IMR-90 (cell line): Measurements from ENCODE around the gene KRTAP10-1. TPM values are rescaled to one million over a fixed set of nuclear protein-coding genes. Genes with fewer than 3 reads are reported as not detected.

Experiments
- ATAC-seq: fragments of 200-7000 bp; cut with Tn5 transposase; 2 replicates; pipeline ENCODE4 v1.9.1; 2020; ENCODE audit warnings: low read depth, mild to moderate bottlenecking, moderate library complexity
- BruUV-seq: library from RNA; stranded (reverse); fragments of 400-500 nt; replicated peaks from 2 replicates; lab custom pipeline; 2021; lab: Mats Ljungman, UMichigan
- CTCF ChIA-PET: fragments of 300-600 bp; formaldehyde crosslinking; extraction: SDS; loops from one replicate; lab custom pipeline; 2021; ENCODE audit warnings: antibody characterized with exemption; lab: Yijun Ruan, JAX
- POLR2A ChIA-PET: fragments of 300-600 bp; sonication (Branson Sonifier 250); formaldehyde crosslinking; loops from one replicate; lab custom pipeline; 2022; ENCODE audit warnings: antibody characterized with exemption; ENCODE audit not compliant: unreplicated experiment; lab: Charles Lee
- DNase-seq: peaks from one replicate; pipeline ENCODE4 v3.0.0; 2013
- H2AFZ ChIP-seq: replicated peaks from 2 replicates; pipeline ENCODE3; 2013; ENCODE audit warnings: low read length, mild to moderate bottlenecking; ENCODE audit not compliant: poor library complexity
- H2AK5ac ChIP-seq: 2 replicates; pipeline ENCODE4 v1.6.1; 2013; ENCODE audit warnings: low read depth, low read length, inconsistent platforms
- H2AK9ac ChIP-seq: replicated peaks from 2 replicates; pipeline ENCODE3; 2013; ENCODE audit warnings: mild to moderate bottlenecking, low read depth, low read length, moderate library complexity; ENCODE audit not compliant: poor library complexity
- H2BK120ac ChIP-seq: 2 replicates; pipeline ENCODE4 v1.6.1; 2013; ENCODE audit warnings: low read depth, low read length, inconsistent platforms
- H2BK15ac ChIP-seq: 3 replicates; pipeline ENCODE4 v1.6.1; 2013; ENCODE audit warnings: low read depth, low read length, inconsistent platforms
- H2BK20ac ChIP-seq: 2 replicates; pipeline ENCODE4 v1.6.1; 2013; ENCODE audit warnings: low read depth, mild to moderate bottlenecking, inconsistent platforms, low read length, moderate library complexity
- H2BK5ac ChIP-seq: 2 replicates; pipeline ENCODE4 v1.6.1; 2013; ENCODE audit warnings: mild to moderate bottlenecking, low read depth, low read length, inconsistent platforms; ENCODE audit not compliant: poor library complexity, severe bottlenecking
- H3K14ac ChIP-seq: replicated peaks from 2 replicates; pipeline ENCODE4 v1.6.1; 2013; ENCODE audit warnings: low read depth, low read length, inconsistent platforms
- H3K18ac ChIP-seq: 2 replicates; pipeline ENCODE4 v1.6.1; 2013; ENCODE audit warnings: low read depth, low read length, control low read depth
- H3K23ac ChIP-seq: 2 replicates; pipeline ENCODE4 v1.6.1; 2013; ENCODE audit warnings: low read depth, low read length, inconsistent platforms
- H3K27ac ChIP-seq: 2 replicates; pipeline ENCODE4 v1.5.1; 2013; ENCODE audit warnings: mild to moderate bottlenecking, control low read depth, low read length; ENCODE audit not compliant: insufficient read depth
- H3K27me3 ChIP-seq: 2 replicates; pipeline ENCODE4 v1.6.1; 2013; ENCODE audit warnings: low read length; ENCODE audit not compliant: control insufficient read depth, insufficient read depth
- H3K36me3 ChIP-seq: 2 replicates; pipeline ENCODE4 v1.6.1; 2013; ENCODE audit warnings: low read length, mixed read lengths; ENCODE audit not compliant: control insufficient read depth, insufficient read depth
- H3K4ac ChIP-seq: 2 replicates; pipeline ENCODE4 v1.6.1; 2013; ENCODE audit warnings: low read depth, low read length, inconsistent platforms
- H3K4me1 ChIP-seq: 2 replicates; pipeline ENCODE4 v1.6.1; 2013; ENCODE audit warnings: low read length, mixed read lengths; ENCODE audit not compliant: control insufficient read depth, insufficient read depth
- H3K4me2 ChIP-seq: 2 replicates; pipeline ENCODE4 v1.6.1; 2013; ENCODE audit warnings: low read depth, mild to moderate bottlenecking, control low read depth, low read length, moderate library complexity
- H3K4me3 ChIP-seq: 2 replicates; pipeline ENCODE4 v1.5.1; 2013; ENCODE audit warnings: low read depth, mild to moderate bottlenecking, control low read depth, low read length, moderate library complexity; ENCODE audit not compliant: insufficient read depth
- H3K56ac ChIP-seq: 2 replicates; pipeline ENCODE4 v1.6.1; 2013; ENCODE audit warnings: low read length, inconsistent platforms; ENCODE audit not compliant: insufficient read depth; ENCODE audit errors: extremely low read depth
- H3K79me1 ChIP-seq, 2 experiments: 2 replicates each; pipeline ENCODE4 v1.6.1; 2013; ENCODE audit warnings: low read length in 2 of 2, inconsistent platforms in 1 of 2, low read depth in 1 of 2
- H3K9ac ChIP-seq: 2 replicates; pipeline ENCODE4 v1.6.1; 2013; ENCODE audit warnings: low read depth, low read length, control low read depth
- H3K9me1 ChIP-seq: 2 replicates; pipeline ENCODE4 v1.6.1; 2013; ENCODE audit warnings: low read length, inconsistent platforms; ENCODE audit not compliant: insufficient read depth
- H3K9me3 ChIP-seq: 2 replicates; pipeline ENCODE4 v1.6.1; 2013; ENCODE audit warnings: low read length; ENCODE audit not compliant: control insufficient read depth, insufficient read depth
- H4K20me1 ChIP-seq: 2 replicates; pipeline ENCODE4 v1.6.1; 2013; ENCODE audit warnings: low read length, inconsistent platforms; ENCODE audit not compliant: insufficient read depth
- H4K5ac ChIP-seq: 2 replicates; pipeline ENCODE4 v1.6.1; 2013; ENCODE audit warnings: mild to moderate bottlenecking, low read depth, low read length, control low read depth
- H4K8ac ChIP-seq, 2 experiments: 2 replicates each; pipeline ENCODE4 v1.6.1; 2013; ENCODE audit warnings: low read depth in 2 of 2, low read length in 2 of 2, control low read depth in 1 of 2, inconsistent platforms in 1 of 2
- H4K91ac ChIP-seq: 2 replicates; pipeline ENCODE4 v1.6.1; 2013; ENCODE audit warnings: low read depth, low read length, inconsistent platforms; ENCODE audit not compliant: insufficient read depth
- BHLHE40 ChIP-seq: fragments of 150-350 bp; IDR thresholded peaks from 2 replicates; pipeline ENCODE4 v1.6.1; 2016; ENCODE audit warnings: mild to moderate bottlenecking, low read depth, low read length
- CEBPB ChIP-seq: IDR thresholded peaks from 2 replicates; pipeline ENCODE4 v1.6.1; 2012; ENCODE audit warnings: low read depth, low read length, improper control_type of control experiment
- MAZ ChIP-seq: IDR thresholded peaks from 2 replicates; pipeline ENCODE4 v1.6.1; 2012; ENCODE audit warnings: low read depth, mild to moderate bottlenecking, low read length, improper control_type of control experiment, moderate library complexity, borderline replicate concordance
- MXI1 ChIP-seq: IDR thresholded peaks from 2 replicates; pipeline ENCODE4 v1.6.1; 2012; ENCODE audit warnings: low read depth, mild to moderate bottlenecking, low read length, moderate library complexity, borderline replicate concordance
- POLR2A ChIP-seq: IDR thresholded peaks from 2 replicates; pipeline ENCODE4 v1.6.1; 2012; ENCODE audit warnings: mild to moderate bottlenecking, low read depth, low read length
- RCOR1 ChIP-seq: IDR thresholded peaks from 2 replicates; pipeline ENCODE4 v1.6.1; 2012; ENCODE audit warnings: mild to moderate bottlenecking, low read length, improper control_type of control experiment; ENCODE audit not compliant: insufficient replicate concordance
- SMC3 ChIP-seq: fragments of 150-350 bp; IDR thresholded peaks from 2 replicates; pipeline ENCODE4 v1.6.1; 2016; ENCODE audit warnings: low read depth, mild to moderate bottlenecking, antibody characterized with exemption, low read length, moderate library complexity
- WGBS, 2 experiments: methylation state at CpG; one replicate each; pipeline versions ENCODE4 v1.1.5 to v1.1.7; 2013; ENCODE audit warnings: missing lambda C conversion rate in 2 of 2; ENCODE audit not compliant: insufficient read length in 1 of 2; ENCODE audit errors: extremely low coverage in 2 of 2; 5-methylcytosine and 5-hydroxymethylcytosine counted together
- dilution Hi-C: fragments of 300-500 bp; cut with HindIII; formaldehyde crosslinking; loops from one replicate; pipeline ENCODE4 v1.14.3; 2018; ENCODE audit warnings: low sequenced_read_pairs; ENCODE audit not compliant: unreplicated experiment
- in situ Hi-C: fragments of 300-500 bp; cut with MboI; formaldehyde crosslinking; loops from 3 replicates; pipeline ENCODE4 v1.14.3; 2019; ENCODE audit warnings: low sequenced_read_pairs, inconsistent platforms, mixed read lengths
- intact Hi-C: fragments of 100-400 bp; cut with micrococcal nuclease; formaldehyde crosslinking; loops from 2 replicates; pipeline ENCODE4 v1.10.0; 2022
- polyA plus RNA-seq, 3 experiments: library from polyadenylated mRNA; depleted of rRNA; stranded (reverse); fragments of >200 nt; gene quantifications; 2 replicates each; pipeline ENCODE4 v1.2.3, GENCODE V29; 2012; ENCODE audit warnings: low replicate concordance in 1 of 3
- total RNA-seq: library from RNA; depleted of rRNA; stranded (reverse); fragments of >200 nt; gene quantifications from 2 replicates; pipeline ENCODE4 v1.2.3, GENCODE V29; 2012
- TF ChIP-seq, protein P1 (sequence below): fragments of 150-350 bp; IDR thresholded peaks from 2 replicates; pipeline ENCODE4 v1.6.1; 2017; ENCODE audit warnings: mild to moderate bottlenecking, antibody characterized with exemption, low read length, low read depth
- TF ChIP-seq, protein P2 (sequence below): fragments of 150-350 bp; IDR thresholded peaks from 2 replicates; pipeline ENCODE4 v1.6.1; 2016; ENCODE audit warnings: low read depth, mild to moderate bottlenecking, low read length, moderate library complexity, borderline replicate concordance

The KRTAP10-1 gene
- total and polyA plus RNA-seq, 2 of the 4 experiments (the other 2 are of a cell fraction): not detected

DNA sequence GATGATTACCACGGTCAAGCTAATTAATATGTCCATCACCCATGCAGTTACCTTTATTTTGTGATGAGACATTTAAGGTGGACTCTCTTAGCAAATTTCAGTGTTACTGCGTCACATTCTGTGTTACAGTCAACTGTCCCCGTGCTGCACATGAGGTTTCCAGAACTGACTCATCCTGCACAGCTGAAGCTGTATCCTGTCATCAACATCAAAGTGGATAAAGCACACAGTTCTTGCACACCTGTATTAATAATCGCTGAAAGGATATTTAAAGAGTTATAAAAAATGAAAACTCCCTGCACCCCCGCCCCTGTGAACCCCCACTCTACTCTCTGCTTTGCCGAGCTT is 43.8 kb upstream of the KRTAP10-1 start:
- in situ Hi-C loops: no loop called here
- Histone ChIP-seq H3K9ac (no peak overlapping the region), H3K9me1 (no peaks in the 10 kb centered on the region), H3K4me2 (no peak overlapping the region), H2BK20ac (no peak overlapping the region), H3K79me1 (no peaks in the 10 kb centered on the region), H3K4me3 (no peak overlapping the region), H2BK15ac (no peak overlapping the region), H2BK120ac (no peak overlapping the region), H2AK5ac (no peak overlapping the region), H4K91ac (no peak overlapping the region), H3K4ac (no peak overlapping the region), H3K18ac (no peak overlapping the region), H3K36me3 (no peaks in the 10 kb centered on the region), H4K8ac (no peak overlapping the region), H3K23ac (no peak overlapping the region), H3K27me3 (peaks cover 3% of the 10 kb centered on the region; the same call in 1 of the 2 replicates), H4K5ac (no peak overlapping the region), H3K56ac (no peak overlapping the region), H3K9me3 (peaks cover 6% of the 10 kb centered on the region), H2AFZ (no peak overlapping the region), H2AK9ac (no peak overlapping the region), H3K14ac (no peak overlapping the region), H2BK5ac (no peak overlapping the region), H3K27ac (no peak overlapping the region), H3K4me1 (no peaks in the 10 kb centered on the region), H4K20me1 (no peaks in the 10 kb centered on the region)
- WGBS, 2 experiments: no CpG with 5 or more reads among the region's 6 CpGs
- dilution Hi-C loops: no loop called here
- POLR2A ChIA-PET: no interaction called here
- TF ChIP-seq RCOR1 (no peak), CEBPB (no peak), MXI1 (no peak), MAZ (no peak), BHLHE40 (no peak), SMC3 (no peak), POLR2A (no peak)
- TF ChIP-seq, protein P1, sequence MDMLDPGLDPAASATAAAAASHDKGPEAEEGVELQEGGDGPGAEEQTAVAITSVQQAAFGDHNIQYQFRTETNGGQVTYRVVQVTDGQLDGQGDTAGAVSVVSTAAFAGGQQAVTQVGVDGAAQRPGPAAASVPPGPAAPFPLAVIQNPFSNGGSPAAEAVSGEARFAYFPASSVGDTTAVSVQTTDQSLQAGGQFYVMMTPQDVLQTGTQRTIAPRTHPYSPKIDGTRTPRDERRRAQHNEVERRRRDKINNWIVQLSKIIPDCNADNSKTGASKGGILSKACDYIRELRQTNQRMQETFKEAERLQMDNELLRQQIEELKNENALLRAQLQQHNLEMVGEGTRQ: no peak
- TF ChIP-seq, protein P2, sequence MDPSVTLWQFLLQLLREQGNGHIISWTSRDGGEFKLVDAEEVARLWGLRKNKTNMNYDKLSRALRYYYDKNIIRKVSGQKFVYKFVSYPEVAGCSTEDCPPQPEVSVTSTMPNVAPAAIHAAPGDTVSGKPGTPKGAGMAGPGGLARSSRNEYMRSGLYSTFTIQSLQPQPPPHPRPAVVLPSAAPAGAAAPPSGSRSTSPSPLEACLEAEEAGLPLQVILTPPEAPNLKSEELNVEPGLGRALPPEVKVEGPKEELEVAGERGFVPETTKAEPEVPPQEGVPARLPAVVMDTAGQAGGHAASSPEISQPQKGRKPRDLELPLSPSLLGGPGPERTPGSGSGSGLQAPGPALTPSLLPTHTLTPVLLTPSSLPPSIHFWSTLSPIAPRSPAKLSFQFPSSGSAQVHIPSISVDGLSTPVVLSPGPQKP: no peak
- intact Hi-C loops: no loop called here
- ATAC-seq (no peak), DNase-seq (no peak)
- CTCF ChIA-PET: no interaction called here
- no TSS peak for BruUV-seq
